Retinal pigment epithelial cell (primary cell): Measurements from ENCODE around the gene AKAP1.

Source experiments
- DNase-seq: peaks from one replicate; pipeline ENCODE4 v3.0.0-alpha.2; 2010; ENCODE audit warnings: low read depth
- H3K4me3 ChIP-seq: 2 replicates; pipeline ENCODE4 v1.5.1; 2011; ENCODE audit warnings: mild to moderate bottlenecking, low read length, control low read depth, moderate library complexity
- TF ChIP-seq, protein P1 (sequence below): conservative IDR thresholded peaks from 2 replicates; pipeline ENCODE4 v1.5.1; 2011; ENCODE audit warnings: low read depth, low read length, control low read depth, inconsistent platforms

AKAP1 gene

DNA sequence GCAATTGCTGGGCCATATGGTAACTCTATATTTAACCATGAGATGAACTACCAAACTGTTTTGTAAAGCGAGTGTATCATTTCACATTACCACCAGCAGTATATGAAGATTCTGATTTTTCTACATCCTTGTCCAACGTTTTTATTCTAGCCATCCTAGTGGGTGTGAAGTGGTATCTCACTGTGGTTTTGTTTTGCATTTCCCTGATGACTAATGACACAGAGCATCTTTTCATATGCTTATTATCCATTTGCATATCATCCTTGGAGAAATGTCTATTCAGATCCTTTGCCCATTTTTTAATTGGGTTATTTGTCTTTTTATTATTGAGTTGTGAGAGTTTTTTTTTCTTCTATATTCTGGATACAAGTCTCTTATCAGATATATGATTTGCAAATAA is 83.6 kb downstream of the AKAP1 start:
- H3K4me3 ChIP-seq: no peak overlapping the region

DNA sequence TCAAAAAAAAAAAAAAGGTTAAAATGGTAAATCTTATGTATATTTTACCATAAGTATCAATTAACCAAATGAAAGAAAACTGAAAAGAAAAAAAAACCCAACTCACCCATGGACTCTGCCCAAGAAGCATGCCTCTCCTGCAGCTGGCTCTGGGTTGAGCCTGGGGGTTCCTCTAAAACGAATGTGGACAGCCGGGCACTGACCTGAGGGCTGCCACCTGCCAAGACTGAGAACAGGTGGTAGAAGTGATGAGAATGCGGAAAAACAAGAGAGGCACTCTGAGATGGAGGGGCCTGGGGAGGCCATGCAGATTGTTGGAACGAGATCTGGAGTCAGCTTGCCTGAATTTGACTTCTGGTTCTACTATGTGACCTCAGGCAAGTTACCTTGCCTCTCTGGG is 85.8 kb downstream of the AKAP1 start:
- no peak overlapping the region for H3K4me3 ChIP-seq
- no peak for DNase-seq
- TF ChIP-seq, protein P1, sequence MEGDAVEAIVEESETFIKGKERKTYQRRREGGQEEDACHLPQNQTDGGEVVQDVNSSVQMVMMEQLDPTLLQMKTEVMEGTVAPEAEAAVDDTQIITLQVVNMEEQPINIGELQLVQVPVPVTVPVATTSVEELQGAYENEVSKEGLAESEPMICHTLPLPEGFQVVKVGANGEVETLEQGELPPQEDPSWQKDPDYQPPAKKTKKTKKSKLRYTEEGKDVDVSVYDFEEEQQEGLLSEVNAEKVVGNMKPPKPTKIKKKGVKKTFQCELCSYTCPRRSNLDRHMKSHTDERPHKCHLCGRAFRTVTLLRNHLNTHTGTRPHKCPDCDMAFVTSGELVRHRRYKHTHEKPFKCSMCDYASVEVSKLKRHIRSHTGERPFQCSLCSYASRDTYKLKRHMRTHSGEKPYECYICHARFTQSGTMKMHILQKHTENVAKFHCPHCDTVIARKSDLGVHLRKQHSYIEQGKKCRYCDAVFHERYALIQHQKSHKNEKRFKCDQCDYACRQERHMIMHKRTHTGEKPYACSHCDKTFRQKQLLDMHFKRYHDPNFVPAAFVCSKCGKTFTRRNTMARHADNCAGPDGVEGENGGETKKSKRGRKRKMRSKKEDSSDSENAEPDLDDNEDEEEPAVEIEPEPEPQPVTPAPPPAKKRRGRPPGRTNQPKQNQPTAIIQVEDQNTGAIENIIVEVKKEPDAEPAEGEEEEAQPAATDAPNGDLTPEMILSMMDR: no peak

More for the DNA sequence above, 83.6 kb downstream of the AKAP1 start:
- TF ChIP-seq, protein P1: no peak
- DNase-seq: no peak
